Ovary (tissue), 3 donors: ENCODE measurements around the gene SGPL1.

Experiments used
- CTCF ChIP-seq, 3 donors: fragments of 450-650 bp in 2 of 3; fragments of 200-600 bp in 1 of 3; IDR thresholded peaks; one replicate each; pipeline versions ENCODE4 v1.5.1 to v1.8.0; 2016 to 2022; ENCODE audit warnings: antibody characterized with exemption in 3 of 3, mild to moderate bottlenecking in 1 of 3
- POLR2A ChIP-seq: fragments of 450-650 bp; IDR thresholded peaks from one replicate; pipeline ENCODE4 v1.6.1; 2017; ENCODE audit warnings: antibody characterized with exemption, mild to moderate bottlenecking, moderate library complexity
- donor health status: DM: no; HTN: no; CAD: no.

GRCh38 chr10:70840836-70841235, 25.1 kb downstream of the SGPL1 start:
- TF ChIP-seq CTCF (IDR thresholded peaks at IDR 0.05), result no peak
- TF ChIP-seq POLR2A, result no peak
